Hepatocyte (in vitro differentiated cells): ENCODE data around the gene PLLP. TPM values are rescaled to one million over a fixed set of nuclear protein-coding genes. Genes with fewer than 3 reads are reported as not detected.

Source experiments
- DNase-seq: peaks from one replicate; pipeline ENCODE4 v3.0.0-alpha.2; 2016; ENCODE audit warnings: low spot score
- H2AFZ ChIP-seq: fragments of 200-600 bp; sonication (generic); 2 replicates; pipeline ENCODE4 v1.6.0; 2016; ENCODE audit warnings: antibody characterized with exemption, mild to moderate bottlenecking
- H3K27ac ChIP-seq: fragments of 200-600 bp; sonication (generic); 2 replicates; pipeline ENCODE4 v1.5.1; 2016; ENCODE audit warnings: mild to moderate bottlenecking
- H3K27me3 ChIP-seq: fragments of 200-600 bp; sonication (generic); 2 replicates; pipeline ENCODE4 v1.6.1; 2016
- H3K36me3 ChIP-seq: fragments of 200-600 bp; sonication (generic); replicated peaks from 2 replicates; pipeline ENCODE4 v1.5.1; 2016; ENCODE audit warnings: low read depth; ENCODE audit not compliant: insufficient read depth
- H3K4me1 ChIP-seq: fragments of 200-600 bp; sonication (generic); 2 replicates; pipeline ENCODE4 v1.5.1; 2016; ENCODE audit warnings: mild to moderate bottlenecking, moderate library complexity; ENCODE audit not compliant: insufficient read depth
- H3K4me2 ChIP-seq: fragments of 200-600 bp; sonication (generic); 2 replicates; pipeline ENCODE4 v1.6.0; 2016
- H3K4me3 ChIP-seq: fragments of 200-600 bp; sonication (generic); 2 replicates; pipeline ENCODE4 v1.5.1; 2016; ENCODE audit warnings: mild to moderate bottlenecking
- H3K79me2 ChIP-seq: fragments of 200-600 bp; sonication (generic); 2 replicates; pipeline ENCODE4 v1.6.0; 2017; ENCODE audit warnings: mild to moderate bottlenecking
- H3K9me2 ChIP-seq: fragments of 200-600 bp; sonication (generic); replicated peaks from 2 replicates; pipeline ENCODE4 v1.6.0; 2017; ENCODE audit warnings: mild to moderate bottlenecking; ENCODE audit not compliant: insufficient read depth
- H3K9me3 ChIP-seq: fragments of 200-600 bp; sonication (generic); 2 replicates; pipeline ENCODE4 v1.5.1; 2016; ENCODE audit warnings: low read depth, mild to moderate bottlenecking
- H4K20me1 ChIP-seq: fragments of 200-600 bp; sonication (generic); 2 replicates; pipeline ENCODE4 v1.6.0; 2016; ENCODE audit warnings: mild to moderate bottlenecking; ENCODE audit not compliant: insufficient read depth, poor library complexity, severe bottlenecking
- EZH2 ChIP-seq: fragments of 200-600 bp; sonication (generic); IDR thresholded peaks from 2 replicates; pipeline ENCODE4 v1.6.1; 2016; ENCODE audit warnings: antibody characterized with exemption, mild to moderate bottlenecking, borderline replicate concordance
- EZH2phosphoT487 ChIP-seq: fragments of 200-600 bp; sonication (generic); IDR thresholded peaks from one replicate; pipeline ENCODE4 v1.6.1; 2018; ENCODE audit warnings: antibody characterized with exemption, mild to moderate bottlenecking, low read depth, moderate library complexity; ENCODE audit not compliant: unreplicated experiment, severe bottlenecking
- WGBS: methylation state at CpG from one replicate; pipeline ENCODE4 v1.1.6; 2016; ENCODE audit warnings: low lambda C conversion rate; ENCODE audit errors: missing lambda C conversion rate; 5-methylcytosine and 5-hydroxymethylcytosine counted together
- polyA plus RNA-seq: library from polyadenylated mRNA; unstranded; fragments of >200 nt; fragmentation: Nextera tagmentation; extraction: Ambion mirVana; gene quantifications from 2 replicates; pipeline ENCODE4 v1.2.1, GENCODE V29; 2016
- total RNA-seq: library from RNA; depleted of rRNA; stranded (reverse); fragments of >200 nt; gene quantifications from 2 replicates; pipeline ENCODE4 v1.2.3, GENCODE V29; 2014
- TF ChIP-seq, protein P1 (sequence below): fragments of 200-600 bp; sonication (generic); IDR thresholded peaks from 2 replicates; pipeline ENCODE4 v1.5.1; 2016; ENCODE audit warnings: antibody characterized with exemption, mild to moderate bottlenecking; ENCODE audit not compliant: poor library complexity

The PLLP gene
- total and polyA plus RNA-seq, 2 experiments from 2014 or later, result 38.7 to 42.3 TPM

GRCh38 chr16:57216968-57217367 is 67.5 kb downstream of the PLLP start:
- no peaks in the 10 kb centered on the region for H3K27me3 ChIP-seq
- no peaks in the 10 kb centered on the region for H4K20me1 ChIP-seq
- 93% methylated on average over 2 of the region's 2 CpGs for WGBS

DNA sequence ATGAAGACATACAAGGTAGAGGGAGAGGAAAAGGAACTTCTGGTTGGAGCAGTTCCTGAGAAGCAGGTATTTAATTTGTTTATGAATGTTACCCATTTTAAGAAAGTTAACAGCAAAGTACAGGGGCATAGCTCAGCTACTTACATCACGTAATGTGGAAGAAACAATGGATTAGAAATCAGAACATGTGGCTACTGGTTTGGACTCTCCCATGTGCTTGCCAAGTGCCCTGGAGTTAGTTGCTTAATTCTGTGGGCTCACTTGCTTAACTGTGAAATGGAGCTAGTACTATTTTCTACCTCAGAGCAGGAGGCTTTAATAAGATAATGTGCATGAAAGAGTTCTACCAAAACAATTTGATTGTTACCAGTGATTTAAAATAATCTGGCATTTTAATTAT is 71.0 kb downstream of the PLLP start:
- Histone ChIP-seq H3K36me3 (peaks cover 15% of the 10 kb centered on the region), H3K4me3 (no peak overlapping the region), H3K4me2 (no peak overlapping the region), H3K27me3 (no peaks in the 10 kb centered on the region), H2AFZ (no peak overlapping the region), H3K9me3 (no peaks in the 10 kb centered on the region), H3K4me1 (no peaks in the 10 kb centered on the region), H3K27ac (no peak overlapping the region), H3K79me2 (peaks cover 3% of the 10 kb centered on the region), H3K9me2 (no peaks in the 10 kb centered on the region), H4K20me1 (no peaks in the 10 kb centered on the region)
- no peak for DNase-seq
- WGBS, result 96% methylated on average over 1 of the region's 1 CpG
- TF ChIP-seq EZH2, result no peak
- no peak for TF ChIP-seq EZH2phosphoT487
- TF ChIP-seq, protein P1, sequence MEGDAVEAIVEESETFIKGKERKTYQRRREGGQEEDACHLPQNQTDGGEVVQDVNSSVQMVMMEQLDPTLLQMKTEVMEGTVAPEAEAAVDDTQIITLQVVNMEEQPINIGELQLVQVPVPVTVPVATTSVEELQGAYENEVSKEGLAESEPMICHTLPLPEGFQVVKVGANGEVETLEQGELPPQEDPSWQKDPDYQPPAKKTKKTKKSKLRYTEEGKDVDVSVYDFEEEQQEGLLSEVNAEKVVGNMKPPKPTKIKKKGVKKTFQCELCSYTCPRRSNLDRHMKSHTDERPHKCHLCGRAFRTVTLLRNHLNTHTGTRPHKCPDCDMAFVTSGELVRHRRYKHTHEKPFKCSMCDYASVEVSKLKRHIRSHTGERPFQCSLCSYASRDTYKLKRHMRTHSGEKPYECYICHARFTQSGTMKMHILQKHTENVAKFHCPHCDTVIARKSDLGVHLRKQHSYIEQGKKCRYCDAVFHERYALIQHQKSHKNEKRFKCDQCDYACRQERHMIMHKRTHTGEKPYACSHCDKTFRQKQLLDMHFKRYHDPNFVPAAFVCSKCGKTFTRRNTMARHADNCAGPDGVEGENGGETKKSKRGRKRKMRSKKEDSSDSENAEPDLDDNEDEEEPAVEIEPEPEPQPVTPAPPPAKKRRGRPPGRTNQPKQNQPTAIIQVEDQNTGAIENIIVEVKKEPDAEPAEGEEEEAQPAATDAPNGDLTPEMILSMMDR, result no peak

More at GRCh38 chr16:57216968-57217367, 67.5 kb downstream of the PLLP start:
- TF ChIP-seq, protein P1, result no peak
- TF ChIP-seq EZH2 (no peak), EZH2phosphoT487 (no peak)
- no peak overlapping the region for H3K27ac ChIP-seq
- H3K79me2 ChIP-seq, result peaks cover 6% of the 10 kb centered on the region
- no peaks in the 10 kb centered on the region for H3K4me1 ChIP-seq
- no peak for DNase-seq
- H3K4me2 ChIP-seq, result no peak overlapping the region
- no peaks in the 10 kb centered on the region for H3K9me2 ChIP-seq
- H3K4me3 ChIP-seq, result no peak overlapping the region
- no peak overlapping the region for H2AFZ ChIP-seq
- no peaks in the 10 kb centered on the region for H3K9me3 ChIP-seq
- peaks cover 19% of the 10 kb centered on the region for H3K36me3 ChIP-seq

GRCh38 chr16:57209780-57210179 is 74.7 kb downstream of the PLLP start:
- Histone ChIP-seq H3K27ac (no peak overlapping the region), H3K27me3 (no peaks in the 10 kb centered on the region), H3K36me3 (no peaks in the 10 kb centered on the region), H3K4me2 (no peak overlapping the region), H4K20me1 (no peaks in the 10 kb centered on the region), H3K9me2 (no peaks in the 10 kb centered on the region), H3K4me3 (no peak overlapping the region), H3K4me1 (no peaks in the 10 kb centered on the region), H2AFZ (no peak overlapping the region), H3K79me2 (peaks cover 6% of the 10 kb centered on the region), H3K9me3 (no peaks in the 10 kb centered on the region)
- WGBS, result 100% methylated on average over 5 of the region's 5 CpGs
- TF ChIP-seq, protein P1, result no peak
- TF ChIP-seq EZH2 (no peak), EZH2phosphoT487 (no peak)
- no peak for DNase-seq

GRCh38 chr16:57208926-57209325 is 75.5 kb downstream of the PLLP start:
- Histone ChIP-seq H3K9me3 (no peaks in the 10 kb centered on the region), H4K20me1 (no peaks in the 10 kb centered on the region), H3K36me3 (no peaks in the 10 kb centered on the region), H3K27ac (no peak overlapping the region), H3K9me2 (no peaks in the 10 kb centered on the region), H3K4me2 (no peak overlapping the region), H3K27me3 (no peaks in the 10 kb centered on the region), H3K4me1 (no peaks in the 10 kb centered on the region), H3K79me2 (peaks cover 12% of the 10 kb centered on the region), H3K4me3 (no peak overlapping the region), H2AFZ (no peak overlapping the region)
- 100% methylated on average over 1 of the region's 1 CpG for WGBS
- no peak for DNase-seq
- TF ChIP-seq, protein P1, result no peak
- TF ChIP-seq EZH2 (no peak), EZH2phosphoT487 (no peak)
